ENCODE results near the gene ZRANB1.

Gene ZRANB1

DNA sequence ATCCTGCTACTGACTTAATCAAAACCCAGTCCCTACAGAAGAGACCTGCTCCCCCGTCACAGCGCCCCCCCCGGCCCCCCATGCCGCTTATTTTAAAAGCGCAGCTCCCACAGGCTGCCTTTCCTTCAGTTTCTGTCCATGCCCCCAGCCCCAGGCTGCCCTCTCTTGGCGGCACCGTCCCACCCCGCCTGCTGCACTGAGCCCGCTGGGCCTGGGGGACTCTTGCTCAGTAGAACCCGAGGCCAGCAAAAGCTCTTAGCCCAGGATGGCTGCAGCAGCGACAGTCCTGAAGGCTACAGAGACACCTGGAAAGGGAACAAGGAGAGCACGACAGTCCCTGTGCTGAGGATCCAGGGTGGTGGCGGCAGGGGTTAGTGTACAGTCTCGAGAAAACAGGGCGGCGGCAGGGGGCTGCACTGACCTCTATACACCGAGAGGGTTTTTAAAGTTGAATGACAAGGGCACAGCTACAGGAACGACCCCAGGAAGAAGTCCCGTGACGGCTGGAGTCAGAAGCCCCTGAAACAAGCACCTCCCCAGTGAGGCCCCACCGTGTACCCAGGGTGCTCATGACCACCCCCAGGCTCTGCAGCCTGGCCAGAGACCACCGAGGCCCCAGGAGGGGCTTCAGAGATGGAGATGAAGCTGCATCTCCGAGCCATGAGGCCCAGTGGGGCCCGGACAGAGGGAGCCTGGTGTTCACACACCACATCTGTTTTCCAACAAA lies 54.4 kb downstream of the ZRANB1 start:
- DNase-seq: no peak

DNA sequence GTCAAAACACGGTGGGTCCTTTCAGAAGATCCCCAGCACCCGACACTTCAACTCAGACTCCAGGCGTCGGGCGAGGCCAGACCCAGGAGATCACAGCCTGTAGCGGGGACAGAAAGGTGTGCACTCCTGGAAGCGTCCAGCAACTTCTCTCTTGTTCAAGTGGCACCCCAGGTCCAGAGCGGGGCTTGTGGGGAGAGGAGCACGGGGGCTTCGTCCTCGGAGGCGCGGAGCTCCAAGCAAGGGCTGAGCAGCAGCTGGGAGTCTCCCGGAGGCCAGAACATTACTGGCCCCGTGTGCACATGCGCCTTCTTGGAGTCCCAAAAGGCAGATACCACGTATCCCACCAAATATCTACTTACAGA lies 54.9 kb downstream of the ZRANB1 start:
- no peak for DNase-seq

DNA sequence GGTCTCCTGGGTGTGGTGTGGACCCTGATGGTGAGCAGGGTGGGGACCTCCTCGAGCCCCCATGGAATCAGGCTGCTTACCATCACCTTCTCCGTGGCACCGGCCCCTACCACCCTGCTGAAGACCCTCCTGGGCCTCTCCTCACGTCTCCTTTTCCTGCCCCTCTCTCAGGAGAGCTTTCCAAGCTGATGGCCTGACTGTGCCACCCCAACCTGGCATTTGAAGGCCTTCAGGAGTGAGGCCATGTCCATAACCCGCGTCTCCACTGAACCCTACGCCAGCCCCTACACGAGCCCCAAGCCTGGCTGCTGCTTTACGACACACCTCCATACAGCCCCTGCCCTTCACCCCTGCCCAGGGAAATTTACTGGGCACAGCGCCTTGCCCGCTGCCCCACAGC lies 55.4 kb downstream of the ZRANB1 start:
- no peak for DNase-seq

DNA sequence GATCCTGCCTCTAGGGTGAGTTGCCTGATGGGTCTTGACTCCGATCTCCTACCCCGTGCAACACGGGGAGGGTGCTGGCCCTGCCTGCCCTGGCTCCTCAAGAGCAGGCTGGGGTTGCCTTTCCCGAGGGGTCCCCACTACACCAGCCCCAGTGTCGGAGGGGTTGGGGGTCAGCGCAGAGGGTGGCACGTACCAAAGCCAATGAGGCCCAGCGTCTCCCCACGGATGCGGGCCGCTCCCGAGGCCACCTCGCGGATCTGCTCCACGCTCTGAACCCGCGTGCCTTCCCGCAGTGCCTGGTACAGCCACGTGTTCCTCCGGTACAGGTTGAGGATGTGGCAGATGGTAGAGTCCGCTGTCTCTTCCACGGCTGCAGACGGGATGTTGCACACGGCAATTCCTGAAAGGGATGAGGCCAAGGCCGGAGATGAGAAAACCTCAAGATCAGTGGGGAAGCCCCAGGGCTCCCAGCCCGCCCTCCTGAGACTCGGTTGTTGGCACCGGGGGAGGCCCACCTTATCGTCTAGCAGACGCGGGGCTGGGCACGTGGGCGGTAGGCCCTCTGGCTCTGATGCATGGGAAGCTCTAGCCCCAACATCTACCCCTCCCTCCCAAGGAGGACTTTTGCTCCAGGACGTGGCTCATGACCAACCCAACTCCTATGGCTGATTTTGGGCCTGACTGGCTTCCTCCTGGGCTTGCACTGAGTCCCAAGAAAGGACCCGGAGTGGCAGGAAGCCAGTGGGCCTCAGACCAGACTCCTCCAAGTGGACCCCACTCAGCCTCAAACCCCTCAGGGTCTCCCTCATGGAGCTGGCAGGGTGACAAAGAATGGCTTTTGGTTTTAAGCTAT lies 56.1 kb downstream of the ZRANB1 start:
- no peak for DNase-seq

DNA sequence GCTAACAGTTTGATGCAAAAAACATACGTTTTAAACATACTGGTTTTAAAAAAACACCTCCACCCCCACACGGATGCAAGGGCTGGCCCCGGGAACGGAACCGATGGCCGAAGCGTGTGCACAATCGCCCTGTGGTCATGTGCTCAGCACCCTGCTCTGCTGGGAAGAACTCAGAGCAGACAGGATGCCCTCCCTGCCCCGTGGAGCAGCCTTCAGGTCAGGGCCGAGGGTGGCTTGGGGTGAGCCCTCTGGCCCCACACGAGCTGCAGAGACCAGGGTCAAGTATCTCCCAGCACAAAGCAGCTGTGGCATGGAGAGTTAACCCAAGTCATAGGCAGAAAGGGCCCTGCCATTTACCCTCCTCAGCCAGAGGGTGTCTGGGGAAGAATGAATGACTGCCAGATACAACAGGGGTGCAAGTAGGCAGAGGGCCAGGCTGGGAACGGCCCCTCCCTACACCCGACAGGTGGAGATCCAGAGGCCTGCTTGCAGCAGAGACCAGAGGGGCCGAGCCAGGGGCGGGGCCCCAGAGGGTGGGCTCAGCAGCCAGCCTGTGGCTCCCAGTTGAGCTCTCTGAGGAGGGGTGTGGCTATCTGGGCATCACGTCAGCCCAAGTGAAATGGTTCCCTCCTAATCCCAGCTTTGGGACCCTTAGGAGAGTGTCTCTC lies 56.8 kb downstream of the ZRANB1 start:
- no peak for DNase-seq

DNA sequence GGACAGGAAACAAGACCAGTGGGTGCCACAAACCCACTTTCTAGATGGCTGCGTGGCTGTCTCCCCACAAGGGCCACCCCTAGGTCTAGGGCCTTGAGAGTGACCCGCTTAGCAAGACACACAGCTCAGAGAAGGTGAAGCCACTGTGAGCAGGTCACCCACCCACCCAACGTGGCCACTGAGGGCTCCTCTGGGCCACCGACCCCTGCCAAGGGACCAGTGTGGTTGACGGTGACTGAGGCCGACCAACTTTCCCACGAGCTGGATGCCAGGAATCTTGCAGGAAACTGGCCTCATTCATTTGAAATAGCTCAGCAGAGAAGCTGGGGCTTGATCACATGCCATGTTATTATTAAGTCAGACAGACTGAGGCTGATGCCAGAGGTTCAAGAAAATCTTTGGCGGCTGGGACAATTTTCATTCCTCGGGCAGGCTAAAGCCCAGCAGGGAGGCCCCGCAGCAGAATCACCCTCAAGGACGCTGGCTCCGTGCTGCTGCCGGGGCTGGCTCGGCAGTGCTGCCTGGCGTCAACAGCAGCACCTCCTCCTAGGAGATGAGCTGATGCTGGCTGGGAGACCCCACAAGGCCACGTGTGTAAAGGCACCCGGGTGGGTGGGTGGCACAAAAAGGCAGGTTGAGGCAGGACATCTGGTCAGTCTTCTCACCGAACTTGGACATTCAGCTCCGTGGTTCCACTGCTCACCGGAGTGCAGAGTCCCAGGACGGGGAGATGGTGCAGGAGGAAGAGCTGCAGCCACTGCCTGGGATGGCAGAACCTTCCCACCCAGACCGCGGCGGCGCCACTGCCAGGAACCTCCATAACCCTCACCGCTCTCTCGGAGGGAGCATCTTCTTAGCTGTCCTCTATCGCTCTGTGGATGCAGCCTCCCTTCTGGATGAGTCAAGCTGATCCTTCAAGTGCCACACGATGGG lies 57.8 kb downstream of the ZRANB1 start:
- no peak for DNase-seq

DNA sequence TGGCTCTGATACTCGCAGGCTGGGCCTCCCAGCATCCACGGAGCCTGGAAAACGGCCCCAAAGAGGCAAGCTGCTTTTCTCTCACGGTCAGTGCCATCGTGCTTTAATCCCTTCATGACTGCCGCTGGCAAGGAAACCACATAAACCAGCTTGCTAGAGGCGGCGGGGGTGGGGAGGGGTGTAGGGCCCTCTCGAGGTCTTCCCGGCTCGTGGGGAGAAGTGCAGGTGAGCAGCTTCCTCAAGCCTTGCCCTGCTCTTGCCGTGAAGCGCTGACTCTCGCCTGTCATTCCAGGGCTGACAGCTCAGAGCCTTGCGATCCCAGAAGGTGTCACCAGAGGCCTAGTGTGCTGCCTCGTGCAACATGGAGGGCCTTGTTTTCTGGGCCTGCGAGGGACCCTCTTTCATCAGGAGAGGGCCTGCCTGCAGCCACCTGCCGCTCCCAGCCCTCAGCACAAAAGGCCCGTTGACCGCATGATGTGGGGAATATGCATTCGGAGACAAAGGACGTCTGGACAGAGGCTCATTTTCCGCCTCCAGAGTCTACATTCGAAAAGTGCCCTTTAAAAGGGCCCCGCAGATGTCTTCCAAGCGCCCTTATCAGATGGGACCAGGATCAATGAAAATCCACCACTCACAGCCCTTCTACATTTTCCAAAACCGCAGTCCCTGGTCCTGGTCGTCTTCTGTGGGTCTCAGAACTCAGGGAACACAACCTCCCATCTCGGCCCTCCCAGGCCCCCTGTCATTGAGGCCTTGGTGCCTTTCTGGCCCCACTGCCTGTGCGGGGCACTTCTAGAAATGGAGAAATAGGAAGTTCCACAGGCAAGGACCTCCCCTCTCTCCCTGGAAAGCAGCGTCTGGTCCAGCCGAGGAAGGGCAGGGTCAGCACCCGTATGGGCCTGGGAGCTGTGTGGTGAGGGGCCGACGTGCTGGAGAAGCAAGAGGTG lies 58.7 kb downstream of the ZRANB1 start:
- DNase-seq: no peak

DNA sequence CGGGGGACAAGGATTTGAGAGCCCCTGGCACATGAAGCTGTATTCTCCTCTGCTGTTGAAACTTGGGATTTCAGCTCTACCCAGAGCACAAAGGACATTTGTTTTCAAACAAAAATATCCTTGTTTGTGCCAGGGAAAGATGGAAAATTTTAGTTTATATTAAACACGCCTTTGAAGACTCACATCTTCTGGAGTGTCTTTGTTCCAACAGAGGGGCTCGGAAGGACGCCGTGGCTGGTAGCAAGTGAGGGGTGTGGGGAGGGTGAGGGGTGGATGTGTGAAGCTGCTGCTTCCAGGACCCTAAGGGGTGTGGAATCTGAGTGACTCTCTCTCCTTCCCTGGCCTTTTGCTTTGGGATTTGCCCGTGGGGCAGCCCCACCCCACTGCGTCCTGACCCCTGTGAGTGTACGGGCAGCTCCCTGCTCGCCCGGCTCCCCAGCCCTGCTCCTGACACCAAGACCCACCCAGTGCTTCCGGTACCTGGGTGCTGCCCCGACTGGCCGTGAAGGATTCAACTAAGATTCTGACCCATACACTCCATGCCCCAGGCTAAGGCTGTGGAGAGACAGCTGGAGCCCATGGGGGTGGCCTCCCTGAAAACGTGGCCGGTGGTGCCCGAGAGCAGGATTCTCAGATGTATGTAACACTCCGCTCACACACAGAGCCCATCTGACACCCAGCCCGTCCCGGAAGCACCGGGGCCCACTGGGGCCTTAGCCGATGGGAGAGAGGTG lies 59.6 kb downstream of the ZRANB1 start:
- DNase-seq: no peak

DNA sequence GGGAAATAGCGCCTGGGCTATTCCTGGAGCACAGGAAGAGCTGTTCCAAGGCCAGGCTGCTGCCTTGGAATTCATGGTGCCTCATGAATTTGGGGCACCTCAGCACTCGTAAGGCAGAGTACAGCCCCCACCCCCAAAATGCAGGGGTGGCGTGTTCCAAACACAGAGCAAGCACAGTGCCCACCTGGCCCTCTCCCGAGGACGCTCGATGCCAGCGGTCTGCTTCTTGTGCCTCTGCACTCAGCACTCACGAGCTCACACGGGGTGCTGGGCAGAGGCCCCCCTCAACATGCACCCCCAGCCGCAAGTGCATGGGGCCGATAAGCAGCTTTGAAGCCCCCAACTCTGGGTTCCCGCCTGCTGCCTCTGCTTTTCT lies 60.1 kb downstream of the ZRANB1 start:
- no peak for DNase-seq

DNA sequence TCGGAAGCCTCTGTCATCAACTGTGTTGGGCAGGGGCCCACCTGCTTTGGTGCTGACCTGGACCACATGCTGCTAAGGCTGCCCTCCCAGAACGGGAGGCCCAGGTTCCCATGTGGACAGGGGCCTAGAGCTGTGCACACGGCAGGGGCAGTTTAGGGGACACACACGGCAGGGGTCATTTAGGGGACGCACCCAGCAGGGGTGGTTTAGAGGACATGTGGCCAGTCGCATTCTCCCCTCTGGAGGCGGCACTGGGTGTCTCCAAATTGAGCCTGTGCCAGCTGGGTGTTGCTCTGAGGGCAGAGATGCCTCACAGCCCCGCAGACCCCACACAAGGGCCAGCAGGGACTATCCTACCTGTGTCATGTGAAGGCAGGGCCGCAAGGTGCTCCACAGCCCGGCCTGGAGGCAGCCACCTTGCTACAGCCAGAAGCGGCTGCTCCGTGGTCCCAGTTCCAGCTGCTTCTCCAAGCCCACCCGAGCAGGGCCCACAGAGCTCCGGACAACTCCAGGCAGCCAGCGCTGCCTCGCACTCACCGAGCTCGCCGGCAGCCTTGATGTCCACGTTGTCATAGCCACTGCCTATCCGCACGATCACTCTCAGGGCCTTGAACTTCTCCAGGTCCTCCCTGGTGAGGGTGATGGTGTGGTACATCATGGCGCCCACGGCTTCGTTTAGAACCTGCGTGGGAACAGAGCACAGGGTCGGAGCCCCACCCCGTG lies 60.7 kb downstream of the ZRANB1 start:
- DNase-seq: no peak

DNA sequence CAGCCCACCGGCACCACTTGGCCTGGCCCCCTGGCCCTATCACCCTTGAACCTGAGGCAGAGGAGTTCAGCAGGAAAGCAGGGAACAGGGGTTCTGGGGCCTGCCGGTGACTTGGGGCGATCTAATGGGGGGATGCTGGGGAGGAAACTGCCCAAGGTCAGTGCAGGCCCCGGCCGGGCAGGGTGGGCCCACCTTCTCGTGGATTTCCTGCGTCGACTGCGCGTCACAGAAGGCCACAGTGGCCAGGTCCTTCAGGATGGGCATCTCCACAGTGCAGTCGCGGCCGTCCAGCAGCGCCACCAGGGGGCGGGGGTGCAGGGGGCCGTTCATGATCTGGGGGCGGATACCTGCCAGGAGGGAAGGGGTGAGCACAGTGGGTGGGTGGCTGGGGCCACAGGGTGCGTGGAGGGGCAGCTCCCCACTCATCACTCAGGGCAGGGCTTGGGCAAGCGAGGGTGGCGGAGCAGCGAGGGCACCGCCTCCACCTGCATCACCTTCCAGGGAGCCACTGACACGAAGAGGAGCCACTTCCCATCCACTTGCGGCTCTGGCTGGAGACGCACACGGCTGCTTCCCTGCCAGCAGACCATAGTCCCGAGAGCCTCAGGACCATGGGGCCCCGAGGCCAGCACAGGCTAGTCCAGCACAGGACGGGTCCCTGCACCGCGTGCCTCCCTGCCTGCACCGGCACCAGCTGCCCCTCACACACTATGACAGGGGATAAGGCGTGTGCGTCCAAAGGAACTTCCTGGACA lies 61.4 kb downstream of the ZRANB1 start:
- DNase-seq: no peak

DNA sequence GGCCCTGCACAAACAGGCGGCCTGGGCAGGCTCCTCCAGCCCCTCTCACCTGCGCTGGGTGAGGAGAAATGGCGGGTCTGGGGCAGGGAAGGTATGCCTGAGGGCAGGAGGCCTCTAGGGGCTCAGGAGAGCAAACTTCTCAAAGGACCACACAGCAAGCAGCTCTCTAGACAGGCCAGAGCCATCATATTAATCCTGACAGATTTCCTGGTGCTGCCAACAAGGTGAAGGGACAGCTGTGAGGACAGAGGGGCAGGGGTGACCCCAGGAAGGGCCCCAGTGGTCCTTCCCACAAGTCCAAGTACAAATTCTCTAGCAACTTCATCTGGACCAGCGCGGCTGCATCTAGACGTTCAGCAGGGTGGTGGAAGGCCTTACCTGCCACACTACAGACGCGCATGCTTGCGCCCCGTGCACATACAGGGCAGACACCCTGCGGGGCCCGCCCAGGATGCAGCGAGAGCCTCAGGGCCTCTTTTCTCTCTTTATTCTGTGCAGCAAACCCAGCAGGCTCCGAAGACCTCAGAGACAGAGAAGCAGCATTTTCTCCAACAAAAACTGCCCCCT lies 62.1 kb downstream of the ZRANB1 start:
- no peak for DNase-seq

DNA sequence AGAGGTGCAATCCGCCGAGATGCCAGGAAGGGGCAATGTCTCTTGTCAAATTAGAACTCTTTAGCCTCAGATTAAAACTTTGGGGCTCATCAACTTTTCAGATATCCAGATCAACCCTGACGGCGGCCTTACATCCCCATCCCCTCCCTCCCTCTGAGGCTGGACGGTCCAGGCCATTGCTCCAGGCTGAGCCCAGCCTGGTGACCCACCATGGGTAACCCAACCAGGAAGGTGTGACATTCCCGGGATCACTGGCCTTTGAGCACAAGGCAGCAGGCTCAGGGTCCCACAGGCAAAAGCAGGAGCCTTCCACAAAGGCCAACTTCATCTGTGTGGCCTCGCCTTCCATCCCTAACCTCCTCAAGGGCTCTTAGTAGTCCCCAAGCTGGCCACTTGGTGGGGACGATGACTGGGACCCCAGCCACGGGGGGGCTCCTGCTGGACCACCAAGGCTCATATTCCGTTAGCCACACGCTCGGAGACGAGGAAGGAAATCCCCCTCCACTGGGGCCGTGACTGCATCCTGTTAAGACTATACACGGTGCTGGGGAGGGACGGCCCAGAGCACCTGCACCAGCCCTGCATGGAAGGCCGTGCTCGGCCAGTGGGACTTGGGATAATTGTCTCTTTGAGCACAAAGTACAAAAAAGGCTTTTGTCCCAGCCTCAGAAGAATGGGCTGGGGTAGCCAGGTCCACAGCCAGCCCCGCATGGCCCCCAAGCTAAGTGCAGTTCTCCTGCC lies 62.8 kb downstream of the ZRANB1 start:
- no peak for DNase-seq

DNA sequence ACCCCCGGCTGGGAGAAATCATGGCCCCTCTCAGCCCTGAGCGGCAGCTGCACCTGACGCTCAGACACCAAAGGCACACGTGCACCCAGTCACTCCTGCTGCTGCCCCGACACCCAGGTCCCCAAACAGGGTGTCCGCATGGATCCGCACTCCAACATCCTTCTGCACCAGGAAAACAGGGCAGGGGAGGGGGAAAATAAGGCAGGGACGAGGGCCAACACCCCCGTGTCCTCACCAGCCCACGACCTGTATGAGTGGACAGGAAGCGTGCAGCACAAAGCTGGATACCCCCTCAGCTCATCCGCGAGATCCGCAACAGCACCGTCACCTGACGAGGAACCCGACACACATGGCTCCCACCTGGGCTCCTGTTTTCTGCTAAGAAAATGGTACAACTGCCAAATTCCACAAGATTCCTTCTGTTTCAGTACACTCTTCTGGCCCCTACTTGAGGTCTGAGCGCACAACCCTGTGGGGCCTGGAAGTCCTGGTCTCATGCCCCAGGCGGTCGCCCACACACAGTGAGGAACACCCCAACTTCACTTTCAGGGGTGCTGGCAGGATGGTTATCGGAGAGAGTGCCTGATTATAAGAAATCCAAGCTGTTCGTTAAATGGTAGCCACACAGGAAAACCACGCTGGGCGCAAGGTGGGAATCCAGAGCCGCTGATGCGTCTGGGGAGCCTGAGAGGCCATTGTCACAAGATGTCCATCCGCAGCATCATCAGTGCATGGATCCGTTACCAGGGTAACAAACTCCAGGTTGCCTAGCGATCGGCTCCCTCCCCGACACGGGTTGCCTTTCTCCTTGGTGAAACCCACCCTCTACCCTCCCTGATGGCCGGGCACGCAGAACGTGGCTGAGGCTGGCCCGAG lies 63.6 kb downstream of the ZRANB1 start:
- DNase-seq: no peak

DNA sequence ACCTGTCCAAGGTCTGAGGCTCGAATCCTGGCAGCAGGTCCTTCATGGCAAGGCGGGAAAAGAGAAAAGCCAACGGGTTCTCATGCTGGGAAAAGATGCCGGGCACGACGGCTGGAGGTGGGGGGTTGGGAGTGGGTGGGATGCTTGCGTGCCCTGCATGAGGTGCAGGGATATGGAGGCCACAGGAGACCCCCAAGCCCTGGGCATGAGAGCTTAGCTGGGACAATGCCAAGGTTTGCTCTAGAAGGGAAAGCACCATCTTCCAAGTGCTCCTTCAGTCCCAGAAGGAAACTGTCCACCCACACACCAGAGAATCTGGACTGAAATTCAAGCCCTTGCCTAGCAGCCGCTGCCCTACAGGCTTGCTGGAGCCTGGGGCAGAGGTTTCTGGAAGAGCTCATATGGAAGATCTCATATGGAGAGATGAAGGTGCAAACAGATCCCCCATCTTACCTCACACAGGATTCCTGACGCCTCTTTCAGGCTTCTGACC lies 64.3 kb downstream of the ZRANB1 start:
- DNase-seq: no peak

DNA sequence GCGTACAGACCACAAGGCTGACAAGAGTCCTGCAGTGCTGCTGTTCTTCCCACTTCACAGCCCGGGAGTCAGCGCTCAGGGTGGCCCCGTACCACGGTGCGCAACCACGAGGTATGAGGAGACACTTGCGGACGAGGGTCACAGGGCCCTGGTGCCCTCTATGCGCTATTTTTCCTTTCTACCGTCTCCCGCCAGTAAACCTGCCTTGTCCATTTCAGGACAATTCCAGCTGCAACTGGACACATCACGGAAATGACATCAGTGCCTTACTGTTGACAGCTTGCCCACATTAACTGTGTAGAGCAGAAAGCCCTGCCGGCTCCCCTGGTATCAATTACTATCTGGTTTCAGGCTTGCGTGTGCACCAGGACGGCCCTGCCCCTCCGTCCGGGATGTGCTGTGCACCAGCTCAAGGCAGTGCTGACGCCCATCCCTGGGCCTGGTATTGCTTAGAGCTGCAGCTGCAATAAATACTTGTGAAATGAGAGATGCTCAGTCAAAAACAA lies 65.1 kb downstream of the ZRANB1 start:
- peak; percentile 37 for DNase-seq

DNA sequence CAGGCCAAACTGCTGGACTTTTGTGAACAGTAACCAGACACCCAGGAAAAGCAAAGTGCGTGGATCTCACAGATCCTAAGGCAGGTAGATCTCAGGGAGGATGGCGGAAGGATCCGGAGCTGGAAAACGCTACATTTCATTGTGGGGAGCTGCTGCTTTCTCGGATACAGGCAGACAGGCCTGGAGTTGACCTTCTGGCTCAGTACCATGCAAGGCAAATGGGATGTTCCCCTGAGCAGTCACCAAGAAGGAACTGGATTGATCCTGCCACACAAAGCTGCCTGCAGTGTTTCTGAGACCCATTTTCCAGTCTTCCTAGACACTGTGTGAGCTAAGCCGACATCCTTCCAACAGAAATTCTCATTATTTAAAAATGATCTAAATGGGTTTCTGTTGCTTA lies 65.5 kb downstream of the ZRANB1 start:
- DNase-seq: no peak
